Upper lobe of right lung (tissue), 1 donor: Measurements from ENCODE around the gene ADRB2. TPM values are rescaled to one million over a fixed set of nuclear protein-coding genes. Genes with fewer than 3 reads are reported as not detected.

ENCODE experiments used
- ATAC-seq: fragments of 200-7000 bp; cut with Tn5 transposase; one replicate; pipeline ENCODE4 v1.9.1; 2020; ENCODE audit warnings: mild to moderate bottlenecking, moderate library complexity
- DNase-seq: peaks from one replicate; pipeline ENCODE4 v3.0.0-alpha.2; 2020
- H3K27ac ChIP-seq: fragments of 200-600 bp; one replicate; pipeline ENCODE4 v1.8.0; 2022
- H3K27me3 ChIP-seq: fragments of 200-600 bp; one replicate; pipeline ENCODE4 v1.8.0; 2022; ENCODE audit warnings: mild to moderate bottlenecking
- H3K36me3 ChIP-seq: fragments of 200-600 bp; one replicate; pipeline ENCODE4 v1.8.0; 2022
- H3K4me1 ChIP-seq: fragments of 200-600 bp; one replicate; pipeline ENCODE4 v1.8.0; 2022
- H3K4me3 ChIP-seq: fragments of 200-600 bp; one replicate; pipeline ENCODE4 v1.8.0; 2022; ENCODE audit warnings: mild to moderate bottlenecking
- H3K9me3 ChIP-seq: fragments of 200-600 bp; one replicate; pipeline ENCODE4 v1.8.0; 2022
- intact Hi-C: fragments of 100-400 bp; cut with DNase I; formaldehyde crosslinking; loops from one replicate; pipeline ENCODE4 v1.11.0; 2022
- total RNA-seq: library from RNA; stranded (reverse); fragmentation: NEBNext Ultra II Directional; extraction: Animal tissue kit (Norgen Biotek cat#: 25700); gene quantifications from one replicate; pipeline ENCODE4 v1.2.1, GENCODE V29; 2021
- TF ChIP-seq, protein P1 (sequence below): fragments of 200-600 bp; IDR thresholded peaks from one replicate; pipeline ENCODE4 v1.8.0; 2022; ENCODE audit warnings: antibody characterized with exemption
- donor health status: DM: no; HTN: yes; CAD: no; lungs with severe emphysema.

ADRB2 gene
- total RNA-seq, 1 donor from 2014 or later: 28.0 TPM

DNA sequence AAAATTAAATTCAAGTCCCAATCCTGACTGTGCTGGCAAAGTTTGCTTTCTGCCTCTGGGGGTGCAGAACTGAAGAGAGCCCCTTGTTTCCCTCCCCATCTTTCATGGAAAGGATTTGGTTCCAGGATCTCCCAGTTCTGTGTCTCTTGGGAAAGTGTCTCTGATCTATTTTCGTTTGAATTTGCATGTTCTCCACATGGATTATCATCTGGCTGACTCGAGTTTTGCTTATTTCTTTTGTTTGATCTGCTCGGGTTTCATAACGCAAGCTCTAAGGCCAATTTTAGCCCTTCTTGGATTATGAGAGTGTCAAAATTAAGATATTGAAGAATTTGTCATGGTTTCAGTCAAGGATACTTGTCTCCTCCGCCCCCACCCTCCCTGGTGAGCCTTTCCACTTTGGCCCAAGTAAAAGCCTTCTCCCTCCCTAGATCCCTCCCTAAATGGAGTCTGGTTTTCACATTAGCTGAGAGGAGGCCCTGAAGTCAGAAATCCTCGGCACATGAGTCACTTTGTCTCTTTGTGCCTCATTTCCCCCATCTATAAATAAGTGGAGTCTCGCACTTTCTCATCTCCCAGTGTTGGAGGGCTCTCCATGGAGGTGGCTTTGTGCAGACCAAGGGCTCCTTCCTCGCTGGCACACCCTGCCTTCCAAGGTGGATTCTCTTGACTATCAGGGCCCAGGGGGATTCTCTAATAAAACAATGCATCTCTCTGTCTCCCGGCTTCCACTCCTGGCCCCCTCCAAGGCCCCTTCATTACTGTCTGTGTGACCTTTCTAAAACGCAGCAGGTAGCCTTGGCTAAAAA, 17.3 kb downstream of the ADRB2 start:
- TF ChIP-seq, protein P1, sequence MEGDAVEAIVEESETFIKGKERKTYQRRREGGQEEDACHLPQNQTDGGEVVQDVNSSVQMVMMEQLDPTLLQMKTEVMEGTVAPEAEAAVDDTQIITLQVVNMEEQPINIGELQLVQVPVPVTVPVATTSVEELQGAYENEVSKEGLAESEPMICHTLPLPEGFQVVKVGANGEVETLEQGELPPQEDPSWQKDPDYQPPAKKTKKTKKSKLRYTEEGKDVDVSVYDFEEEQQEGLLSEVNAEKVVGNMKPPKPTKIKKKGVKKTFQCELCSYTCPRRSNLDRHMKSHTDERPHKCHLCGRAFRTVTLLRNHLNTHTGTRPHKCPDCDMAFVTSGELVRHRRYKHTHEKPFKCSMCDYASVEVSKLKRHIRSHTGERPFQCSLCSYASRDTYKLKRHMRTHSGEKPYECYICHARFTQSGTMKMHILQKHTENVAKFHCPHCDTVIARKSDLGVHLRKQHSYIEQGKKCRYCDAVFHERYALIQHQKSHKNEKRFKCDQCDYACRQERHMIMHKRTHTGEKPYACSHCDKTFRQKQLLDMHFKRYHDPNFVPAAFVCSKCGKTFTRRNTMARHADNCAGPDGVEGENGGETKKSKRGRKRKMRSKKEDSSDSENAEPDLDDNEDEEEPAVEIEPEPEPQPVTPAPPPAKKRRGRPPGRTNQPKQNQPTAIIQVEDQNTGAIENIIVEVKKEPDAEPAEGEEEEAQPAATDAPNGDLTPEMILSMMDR: no peak
- Histone ChIP-seq H3K27ac (no peak overlapping the region), H3K4me1 (peaks cover 9% of the 10 kb centered on the region), H3K9me3 (no peaks in the 10 kb centered on the region), H3K27me3 (no peaks in the 10 kb centered on the region), H3K4me3 (no peak overlapping the region), H3K36me3 (peaks cover under 1% of the 10 kb centered on the region)
- DNase-seq: no peak
- no peak for ATAC-seq
- intact Hi-C loops: no loop called here

DNA sequence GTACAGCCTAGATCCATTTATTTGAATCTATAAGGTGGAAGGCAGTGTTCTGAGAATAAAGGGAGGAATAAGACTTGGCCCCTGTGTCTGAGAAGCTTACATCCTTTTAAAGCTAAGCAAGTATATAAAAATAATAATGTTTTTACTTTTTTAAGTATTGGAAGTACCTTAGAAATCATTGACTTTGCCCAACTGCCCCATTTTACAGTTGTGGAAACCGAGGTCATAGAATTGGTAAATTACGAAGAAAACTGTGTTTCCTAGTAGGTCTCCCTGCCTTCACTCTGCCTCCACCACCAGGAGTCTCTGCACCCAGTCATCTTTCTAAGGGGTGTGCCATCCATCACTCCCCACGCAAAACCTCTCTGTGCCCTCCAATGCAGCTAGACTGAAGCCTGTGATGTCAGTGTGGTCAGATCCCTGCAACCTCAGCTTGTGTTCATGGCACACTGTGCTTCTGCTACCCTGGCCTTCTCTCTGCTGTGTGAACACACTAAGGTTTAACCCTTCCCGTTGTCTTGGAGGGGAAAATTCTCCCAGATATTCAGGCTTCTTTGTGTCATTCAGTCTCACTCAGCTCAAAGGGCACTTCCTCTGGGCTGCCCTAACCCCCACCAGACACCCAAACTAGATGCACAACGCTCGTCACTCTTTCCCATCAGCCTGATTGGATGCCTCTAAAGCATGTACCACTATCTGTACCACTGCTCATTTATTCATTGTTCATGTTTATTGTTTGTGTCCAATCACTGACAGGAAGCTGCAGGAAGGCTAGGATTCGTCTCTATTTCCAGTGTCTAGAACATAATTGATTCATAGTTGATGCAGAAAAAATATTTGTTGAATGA, 18.2 kb downstream of the ADRB2 start:
- H3K36me3 ChIP-seq: no peaks in the 10 kb centered on the region
- no peak for DNase-seq
- TF ChIP-seq, protein P1: peak; percentile 6
- H3K27me3 ChIP-seq: no peaks in the 10 kb centered on the region
- H3K9me3 ChIP-seq: no peaks in the 10 kb centered on the region
- H3K4me1 ChIP-seq: peaks cover 9% of the 10 kb centered on the region
- H3K4me3 ChIP-seq: no peak overlapping the region
- H3K27ac ChIP-seq: no peak overlapping the region
- intact Hi-C loops: no loop called here
- peak; percentile 40 for ATAC-seq

DNA sequence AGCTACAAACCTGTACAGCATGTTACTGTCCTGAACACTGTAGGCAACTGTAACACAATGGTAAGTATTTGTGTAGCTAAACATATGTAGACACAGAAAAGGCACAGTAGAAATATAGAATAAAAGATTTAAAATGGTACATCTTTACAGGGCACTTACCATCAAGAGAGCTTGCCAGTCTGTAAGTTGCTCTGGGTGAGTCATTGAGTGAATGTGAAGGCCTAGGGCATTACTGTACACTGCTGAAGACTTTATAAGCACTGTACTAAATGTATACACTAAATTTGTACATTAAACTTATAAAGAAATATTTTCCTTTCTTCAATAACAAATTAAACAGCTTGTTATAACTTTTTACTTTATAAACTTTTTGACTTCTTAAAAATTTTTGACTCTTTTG, 20.5 kb downstream of the ADRB2 start:
- no peak overlapping the region for H3K27ac ChIP-seq
- DNase-seq (no peak), ATAC-seq (no peak)
- intact Hi-C loops: no loop called here
- H3K4me1 ChIP-seq: peaks cover 9% of the 10 kb centered on the region
- no peaks in the 10 kb centered on the region for H3K9me3 ChIP-seq
- H3K4me3 ChIP-seq: no peak overlapping the region
- TF ChIP-seq, protein P1: no peak
- no peaks in the 10 kb centered on the region for H3K36me3 ChIP-seq
- H3K27me3 ChIP-seq: no peaks in the 10 kb centered on the region

DNA sequence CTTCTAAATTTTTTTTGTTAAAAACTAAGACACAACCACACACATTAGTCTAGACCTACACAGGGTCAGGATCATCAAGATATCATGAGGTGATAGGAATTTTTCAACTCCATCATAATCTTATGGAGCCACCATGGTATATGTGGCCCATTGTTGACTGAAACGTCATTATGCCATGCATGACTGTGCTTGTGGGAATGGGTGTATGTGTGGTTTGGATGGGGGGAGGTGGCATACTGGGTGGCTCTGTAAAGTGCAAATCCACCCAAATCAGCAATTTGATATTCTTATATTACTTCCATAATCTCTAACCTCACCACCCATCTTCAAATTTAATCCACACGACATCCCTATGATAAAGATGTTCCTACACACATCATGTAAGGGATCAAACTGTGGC, 21.0 kb downstream of the ADRB2 start:
- intact Hi-C loops: no loop called here
- Histone ChIP-seq H3K4me3 (no peak overlapping the region), H3K4me1 (peaks cover 4% of the 10 kb centered on the region), H3K36me3 (no peaks in the 10 kb centered on the region), H3K9me3 (no peaks in the 10 kb centered on the region), H3K27me3 (no peaks in the 10 kb centered on the region), H3K27ac (no peak overlapping the region)
- ATAC-seq (no peak), DNase-seq (no peak)
- TF ChIP-seq, protein P1: no peak

DNA sequence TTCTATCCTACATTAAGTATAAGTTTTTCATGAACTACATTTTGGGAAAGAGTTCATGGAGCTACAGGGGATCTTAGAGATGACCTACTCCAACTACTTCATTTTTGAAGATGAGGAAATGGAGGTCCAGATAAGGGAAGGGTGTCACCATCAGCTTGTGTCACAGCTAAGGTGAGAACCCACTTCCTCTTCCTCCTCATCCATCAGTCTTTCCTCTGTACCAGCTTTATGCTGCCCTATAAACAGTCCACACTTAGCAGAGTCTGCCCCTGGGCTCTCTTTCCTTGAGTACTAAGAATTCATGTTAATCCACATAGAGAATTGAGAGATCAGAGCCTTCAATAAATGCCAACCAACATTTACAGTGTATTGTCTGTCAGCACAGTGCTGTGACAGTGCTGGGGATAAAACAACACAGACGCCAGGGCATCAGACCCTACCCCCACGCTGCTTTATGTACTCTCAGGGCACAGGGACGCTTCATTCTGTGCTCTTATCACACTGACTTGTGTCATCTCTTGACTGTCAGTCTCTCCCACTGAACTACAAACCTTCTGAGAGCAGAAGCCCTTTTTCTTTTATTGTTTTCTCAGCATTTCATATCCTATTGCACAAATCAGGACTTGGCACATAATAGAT, 22.1 kb downstream of the ADRB2 start:
- DNase-seq: no peak
- no peaks in the 10 kb centered on the region for H3K4me1 ChIP-seq
- TF ChIP-seq, protein P1: no peak
- intact Hi-C loops: no loop called here
- no peaks in the 10 kb centered on the region for H3K27me3 ChIP-seq
- no peaks in the 10 kb centered on the region for H3K9me3 ChIP-seq
- no peak overlapping the region for H3K4me3 ChIP-seq
- peak; percentile 46 for ATAC-seq
- H3K36me3 ChIP-seq: no peaks in the 10 kb centered on the region
- H3K27ac ChIP-seq: peak overlapping the region; percentile 17
